ENCODE measurements around the gene RBM39. TPM values are rescaled to one million over a fixed set of nuclear protein-coding genes. Genes with fewer than 3 reads are reported as not detected.
A peak's percentile ranks its signal among the peaks of the same experiment; 100 is the strongest.

RBM39 gene
- total RNA-seq, 1 experiment from 2014 or later, result 347 TPM

DNA sequence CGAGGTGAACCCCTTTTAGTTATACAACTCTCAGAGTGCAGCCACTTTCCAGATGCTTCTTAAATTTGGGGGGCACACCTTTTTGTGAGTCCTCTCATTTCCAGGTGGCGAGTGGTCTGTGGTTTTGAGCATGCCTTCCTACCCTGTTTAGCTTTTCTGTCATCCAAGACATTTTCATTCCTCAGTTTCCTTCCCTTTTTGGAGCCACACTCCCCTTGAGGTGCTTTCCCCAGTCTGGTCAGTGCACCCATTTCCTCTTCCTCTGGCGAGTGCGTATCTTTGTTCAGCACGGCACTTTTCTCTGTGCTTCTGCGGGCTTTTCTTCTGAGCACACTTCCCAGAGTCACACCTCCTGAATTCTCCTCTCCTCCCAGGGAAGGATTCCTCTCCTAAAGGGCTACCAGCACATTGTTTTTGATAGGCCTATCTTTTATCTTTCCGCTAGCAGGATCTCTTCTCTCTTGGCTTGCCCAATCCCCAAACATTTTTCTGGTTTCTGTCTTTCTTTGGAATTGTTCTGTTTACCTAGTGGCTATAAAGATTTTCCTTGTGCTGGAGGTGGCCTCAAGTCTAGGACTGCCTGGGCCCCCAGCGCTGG, 31.2 kb upstream of the RBM39 start:
- Histone ChIP-seq H4K8ac (replicated peaks; ENCODE audit: insufficient read length, low read depth, low read length) (no peak overlapping the region), H2AK5ac (ENCODE audit: insufficient read length, low read length) (no peak overlapping the region), H3K9ac (ENCODE audit: extremely low read depth, insufficient read length, low read length) (peak overlapping the region; percentile 28), H3K23me2 (ENCODE audit: insufficient read length, low read depth, low read length, poor library complexity, severe bottlenecking) (peaks cover 6% of the 10 kb centered on the region), H2BK20ac (ENCODE audit: low read depth, low read length, poor library complexity, severe bottlenecking) (no peak overlapping the region), H3K14ac (ENCODE audit: insufficient read depth, low read length) (no peak overlapping the region), H4K5ac (ENCODE audit: insufficient read length, low read depth, low read length) (no peak overlapping the region), H3K4me2 (ENCODE audit: insufficient read depth, insufficient read length, low read length) (peak overlapping the region; percentile 45), H3K79me2 (ENCODE audit: insufficient read depth, low read length) (peaks cover 22% of the 10 kb centered on the region; the same call in 1 of the 2 replicates), H4K20me1 (ENCODE audit: control insufficient read depth, insufficient read depth, insufficient read length) (no peaks in the 10 kb centered on the region), H2BK12ac (ENCODE audit: insufficient read length, low read depth, low read length) (no peak overlapping the region), H4K91ac (ENCODE audit: insufficient read length, low read depth, low read length) (no peak overlapping the region), H2BK15ac (ENCODE audit: low read depth, low read length) (no peak overlapping the region), H3K4ac (ENCODE audit: low read depth, low read length) (no peak overlapping the region), H3K56ac (ENCODE audit: insufficient read length, low read depth, low read length) (no peak overlapping the region), H3T11ph (ENCODE audit: low read length) (no peak overlapping the region), H3K18ac (ENCODE audit: insufficient read length, low read depth, low read length) (no peak overlapping the region), H2AFZ (ENCODE audit: low read length) (no peak overlapping the region), H3K27me3 (ENCODE audit: insufficient read depth, low read length) (peaks cover 2% of the 10 kb centered on the region; the same call in 1 of the 2 replicates), H3K9me3 (ENCODE audit: control insufficient read depth, low read depth, low read length) (no peaks in the 10 kb centered on the region), H3K79me1 (ENCODE audit: insufficient read depth, low read depth, low read length, poor library complexity, severe bottlenecking) (peaks cover 2% of the 10 kb centered on the region), H3K23ac (ENCODE audit: insufficient read length, low read depth, low read length) (no peak overlapping the region), H3K4me1 (ENCODE audit: insufficient read depth, low read length) (peaks cover 8% of the 10 kb centered on the region; the same call in 1 of the 2 replicates), H3K27ac (ENCODE audit: insufficient read length, low read depth, low read length) (no peak overlapping the region), H2BK5ac (ENCODE audit: insufficient read length, low read length) (no peak overlapping the region), H2BK120ac (ENCODE audit: low read depth, low read length, poor library complexity, severe bottlenecking) (no peak overlapping the region)
- H3K27ac Mint-ChIP-seq, result peak overlapping the region; percentile 23 to 89 (median 73)
- H3K4me3 Mint-ChIP-seq, result peak overlapping the region; percentile 85 to 94
- WGBS (ENCODE audit: extremely low coverage, insufficient read length, low lambda C conversion rate), result no CpG with 5 or more reads among the region's 8 CpGs
- peaks cover 19% of the 10 kb centered on the region for H3K27me3 Mint-ChIP-seq (ENCODE audit: low read depth)
- peaks cover 7 to 9% of the 10 kb centered on the region in 2 experiments; a peak in 1 of 5 replicates for H3K9me3 Mint-ChIP-seq
- TF ChIP-seq, protein P1, sequence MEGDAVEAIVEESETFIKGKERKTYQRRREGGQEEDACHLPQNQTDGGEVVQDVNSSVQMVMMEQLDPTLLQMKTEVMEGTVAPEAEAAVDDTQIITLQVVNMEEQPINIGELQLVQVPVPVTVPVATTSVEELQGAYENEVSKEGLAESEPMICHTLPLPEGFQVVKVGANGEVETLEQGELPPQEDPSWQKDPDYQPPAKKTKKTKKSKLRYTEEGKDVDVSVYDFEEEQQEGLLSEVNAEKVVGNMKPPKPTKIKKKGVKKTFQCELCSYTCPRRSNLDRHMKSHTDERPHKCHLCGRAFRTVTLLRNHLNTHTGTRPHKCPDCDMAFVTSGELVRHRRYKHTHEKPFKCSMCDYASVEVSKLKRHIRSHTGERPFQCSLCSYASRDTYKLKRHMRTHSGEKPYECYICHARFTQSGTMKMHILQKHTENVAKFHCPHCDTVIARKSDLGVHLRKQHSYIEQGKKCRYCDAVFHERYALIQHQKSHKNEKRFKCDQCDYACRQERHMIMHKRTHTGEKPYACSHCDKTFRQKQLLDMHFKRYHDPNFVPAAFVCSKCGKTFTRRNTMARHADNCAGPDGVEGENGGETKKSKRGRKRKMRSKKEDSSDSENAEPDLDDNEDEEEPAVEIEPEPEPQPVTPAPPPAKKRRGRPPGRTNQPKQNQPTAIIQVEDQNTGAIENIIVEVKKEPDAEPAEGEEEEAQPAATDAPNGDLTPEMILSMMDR (conservative IDR thresholded peaks at IDR 0.05), result no peak
- H3K36me3 Mint-ChIP-seq (ENCODE audit: insufficient read depth in 1 of 3, low read depth in 3 of 3), result peaks cover 3 to 22% (median 11%) of the 10 kb centered on the region in 3 experiments
- no peak for DNase-seq
- H3K4me1 Mint-ChIP-seq, result peaks cover 41 to 43% of the 10 kb centered on the region in 2 experiments

All from H9 (cell line).